Measurements from ENCODE around the gene FAU.

FAU gene

DNA sequence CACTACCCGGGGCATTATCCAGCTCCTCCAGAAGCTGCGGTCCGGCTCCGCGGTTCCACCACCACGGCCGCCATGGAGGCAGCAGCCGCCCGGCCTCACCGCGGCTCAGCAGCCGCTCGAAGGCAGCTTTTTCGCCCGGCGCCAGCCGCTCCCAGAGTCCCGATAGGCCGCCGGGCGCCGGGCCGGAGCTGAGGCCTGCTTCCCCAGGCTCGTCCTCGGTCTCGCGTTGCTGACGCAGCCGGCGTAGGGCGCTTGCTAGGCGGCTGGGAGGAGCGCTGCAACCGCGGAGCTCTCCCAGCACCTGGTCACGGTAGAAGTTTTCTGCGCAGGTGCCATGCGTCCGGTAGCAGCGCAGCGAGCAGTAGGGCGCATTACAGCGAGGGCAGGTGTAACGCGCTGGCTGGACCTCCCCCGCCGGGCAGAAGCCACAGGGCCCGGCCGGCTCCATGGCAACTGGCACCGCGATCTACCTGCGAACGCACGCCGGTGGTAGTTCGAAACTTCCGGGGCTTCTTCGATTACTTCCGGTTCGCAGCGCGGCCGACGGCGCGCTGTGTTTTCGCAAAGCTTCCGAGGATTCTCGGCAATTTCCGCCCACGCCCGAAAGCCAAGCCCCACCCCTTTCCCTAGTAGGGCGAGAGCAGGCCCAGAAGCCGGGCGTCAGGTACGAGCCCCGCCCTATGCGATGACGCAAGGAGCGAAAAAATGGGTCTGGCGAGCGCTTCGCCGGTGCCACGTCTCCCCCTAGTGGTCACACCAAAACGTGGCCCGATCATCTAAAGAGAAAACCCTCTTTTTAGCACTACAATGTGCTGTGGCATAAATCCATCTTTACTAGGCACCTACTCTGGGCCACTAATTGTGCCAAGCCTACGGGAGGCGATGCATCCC, 4.5 kb downstream of the FAU start, which contains the start of gene ZNHIT2 (continued):
- TF ChIP-seq ZNF121 (tag by site-specific recombination; IDR thresholded peaks at IDR 0.05) (peak; percentile 32; the same call in 1 of the 2 replicates), ZNF585B (tag by site-specific recombination; IDR thresholded peaks at IDR 0.05) (no peak), PRDM1 (tag by site-specific recombination; IDR thresholded peaks at IDR 0.05) (no peak), ZBTB7A (tag by site-specific recombination; IDR thresholded peaks at IDR 0.05; ENCODE audit: low read depth) (peak; percentile 57; the same call in 1 of the 2 replicates), SCRT2 (tag by site-specific recombination; IDR thresholded peaks at IDR 0.05) (peak; percentile 57; the same call in 1 of the 2 replicates), ZNF514 (tag by site-specific recombination; IDR thresholded peaks at IDR 0.05) (no peak), ZNF48 (tag by site-specific recombination; IDR thresholded peaks at IDR 0.05) (no peak), ZNF169 (tag by site-specific recombination; IDR thresholded peaks at IDR 0.05) (no peak), ZNF221 (tag by site-specific recombination; IDR thresholded peaks at IDR 0.05; ENCODE audit: borderline replicate concordance) (no peak), ZNF146 (tag by site-specific recombination; IDR thresholded peaks at IDR 0.05) (peak; percentile 47; the same call in 1 of the 2 replicates), REPIN1 (tag by site-specific recombination; IDR thresholded peaks at IDR 0.05; ENCODE audit: low read depth) (peak; percentile 70; the same call in 1 of the 2 replicates), KLF10 (tag by site-specific recombination; IDR thresholded peaks at IDR 0.05) (peak; percentile 34; the same call in 1 of the 2 replicates), ZNF157 (tag by site-specific recombination; IDR thresholded peaks at IDR 0.05) (no peak), ZNF621 (tag by site-specific recombination; IDR thresholded peaks at IDR 0.05) (no peak), ZNF624 (tag by site-specific recombination; IDR thresholded peaks at IDR 0.05) (no peak), ZNF175 (tag by site-specific recombination; IDR thresholded peaks at IDR 0.05) (no peak), KLF16 (tag by site-specific recombination; IDR thresholded peaks at IDR 0.05) (0 out of 2 replicates have a peak, but pooled peaks have one; percentile 7), KLF9 (tag by site-specific recombination; IDR thresholded peaks at IDR 0.05; ENCODE audit: low read depth) (peak; percentile 64; the same call in 1 of the 2 replicates), ZNF623 (tag by site-specific recombination; IDR thresholded peaks at IDR 0.05) (0 out of 2 replicates have a peak, but pooled peaks have one; percentile 6)
- TF ChIP-seq, protein P1, sequence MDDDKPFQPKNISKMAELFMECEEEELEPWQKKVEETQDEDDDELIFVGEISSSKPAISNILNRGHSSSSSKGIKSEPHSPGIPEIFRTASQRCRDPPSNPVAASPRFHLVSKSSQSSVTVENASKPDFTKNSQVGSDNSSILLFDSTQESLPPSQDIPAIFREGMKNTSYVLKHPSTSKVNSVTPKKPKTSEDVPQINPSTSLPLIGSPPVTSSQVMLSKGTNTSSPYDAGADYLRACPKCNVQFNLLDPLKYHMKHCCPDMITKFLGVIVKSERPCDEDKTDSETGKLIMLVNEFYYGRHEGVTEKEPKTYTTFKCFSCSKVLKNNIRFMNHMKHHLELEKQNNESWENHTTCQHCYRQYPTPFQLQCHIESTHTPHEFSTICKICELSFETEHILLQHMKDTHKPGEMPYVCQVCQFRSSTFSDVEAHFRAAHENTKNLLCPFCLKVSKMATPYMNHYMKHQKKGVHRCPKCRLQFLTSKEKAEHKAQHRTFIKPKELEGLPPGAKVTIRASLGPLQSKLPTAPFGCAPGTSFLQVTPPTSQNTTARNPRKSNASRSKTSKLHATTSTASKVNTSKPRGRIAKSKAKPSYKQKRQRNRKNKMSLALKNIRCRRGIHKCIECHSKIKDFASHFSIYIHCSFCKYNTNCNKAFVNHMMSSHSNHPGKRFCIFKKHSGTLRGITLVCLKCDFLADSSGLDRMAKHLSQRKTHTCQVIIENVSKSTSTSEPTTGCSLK (tag by site-specific recombination; IDR thresholded peaks at IDR 0.05) = no peak
- TF ChIP-seq, protein P2, sequence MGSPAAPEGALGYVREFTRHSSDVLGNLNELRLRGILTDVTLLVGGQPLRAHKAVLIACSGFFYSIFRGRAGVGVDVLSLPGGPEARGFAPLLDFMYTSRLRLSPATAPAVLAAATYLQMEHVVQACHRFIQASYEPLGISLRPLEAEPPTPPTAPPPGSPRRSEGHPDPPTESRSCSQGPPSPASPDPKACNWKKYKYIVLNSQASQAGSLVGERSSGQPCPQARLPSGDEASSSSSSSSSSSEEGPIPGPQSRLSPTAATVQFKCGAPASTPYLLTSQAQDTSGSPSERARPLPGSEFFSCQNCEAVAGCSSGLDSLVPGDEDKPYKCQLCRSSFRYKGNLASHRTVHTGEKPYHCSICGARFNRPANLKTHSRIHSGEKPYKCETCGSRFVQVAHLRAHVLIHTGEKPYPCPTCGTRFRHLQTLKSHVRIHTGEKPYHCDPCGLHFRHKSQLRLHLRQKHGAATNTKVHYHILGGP (tag by site-specific recombination; IDR thresholded peaks at IDR 0.05) = no peak
- TF ChIP-seq, protein P3, sequence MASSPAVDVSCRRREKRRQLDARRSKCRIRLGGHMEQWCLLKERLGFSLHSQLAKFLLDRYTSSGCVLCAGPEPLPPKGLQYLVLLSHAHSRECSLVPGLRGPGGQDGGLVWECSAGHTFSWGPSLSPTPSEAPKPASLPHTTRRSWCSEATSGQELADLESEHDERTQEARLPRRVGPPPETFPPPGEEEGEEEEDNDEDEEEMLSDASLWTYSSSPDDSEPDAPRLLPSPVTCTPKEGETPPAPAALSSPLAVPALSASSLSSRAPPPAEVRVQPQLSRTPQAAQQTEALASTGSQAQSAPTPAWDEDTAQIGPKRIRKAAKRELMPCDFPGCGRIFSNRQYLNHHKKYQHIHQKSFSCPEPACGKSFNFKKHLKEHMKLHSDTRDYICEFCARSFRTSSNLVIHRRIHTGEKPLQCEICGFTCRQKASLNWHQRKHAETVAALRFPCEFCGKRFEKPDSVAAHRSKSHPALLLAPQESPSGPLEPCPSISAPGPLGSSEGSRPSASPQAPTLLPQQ (tag by site-specific recombination; IDR thresholded peaks at IDR 0.05) = peak; percentile 7; the same call in 1 of the 2 replicates
- TF ChIP-seq, protein P4, sequence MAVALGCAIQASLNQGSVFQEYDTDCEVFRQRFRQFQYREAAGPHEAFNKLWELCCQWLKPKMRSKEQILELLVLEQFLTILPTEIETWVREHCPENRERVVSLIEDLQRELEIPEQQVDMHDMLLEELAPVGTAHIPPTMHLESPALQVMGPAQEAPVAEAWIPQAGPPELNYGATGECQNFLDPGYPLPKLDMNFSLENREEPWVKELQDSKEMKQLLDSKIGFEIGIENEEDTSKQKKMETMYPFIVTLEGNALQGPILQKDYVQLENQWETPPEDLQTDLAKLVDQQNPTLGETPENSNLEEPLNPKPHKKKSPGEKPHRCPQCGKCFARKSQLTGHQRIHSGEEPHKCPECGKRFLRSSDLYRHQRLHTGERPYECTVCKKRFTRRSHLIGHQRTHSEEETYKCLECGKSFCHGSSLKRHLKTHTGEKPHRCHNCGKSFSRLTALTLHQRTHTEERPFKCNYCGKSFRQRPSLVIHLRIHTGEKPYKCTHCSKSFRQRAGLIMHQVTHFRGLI (tag by site-specific recombination; IDR thresholded peaks at IDR 0.05) = peak; percentile 50; the same call in 1 of the 2 replicates
- TF ChIP-seq, protein P5, sequence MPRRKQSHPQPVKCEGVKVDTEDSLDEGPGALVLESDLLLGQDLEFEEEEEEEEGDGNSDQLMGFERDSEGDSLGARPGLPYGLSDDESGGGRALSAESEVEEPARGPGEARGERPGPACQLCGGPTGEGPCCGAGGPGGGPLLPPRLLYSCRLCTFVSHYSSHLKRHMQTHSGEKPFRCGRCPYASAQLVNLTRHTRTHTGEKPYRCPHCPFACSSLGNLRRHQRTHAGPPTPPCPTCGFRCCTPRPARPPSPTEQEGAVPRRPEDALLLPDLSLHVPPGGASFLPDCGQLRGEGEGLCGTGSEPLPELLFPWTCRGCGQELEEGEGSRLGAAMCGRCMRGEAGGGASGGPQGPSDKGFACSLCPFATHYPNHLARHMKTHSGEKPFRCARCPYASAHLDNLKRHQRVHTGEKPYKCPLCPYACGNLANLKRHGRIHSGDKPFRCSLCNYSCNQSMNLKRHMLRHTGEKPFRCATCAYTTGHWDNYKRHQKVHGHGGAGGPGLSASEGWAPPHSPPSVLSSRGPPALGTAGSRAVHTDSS (tag by site-specific recombination; IDR thresholded peaks at IDR 0.05) = no peak
- TF ChIP-seq, protein P6, sequence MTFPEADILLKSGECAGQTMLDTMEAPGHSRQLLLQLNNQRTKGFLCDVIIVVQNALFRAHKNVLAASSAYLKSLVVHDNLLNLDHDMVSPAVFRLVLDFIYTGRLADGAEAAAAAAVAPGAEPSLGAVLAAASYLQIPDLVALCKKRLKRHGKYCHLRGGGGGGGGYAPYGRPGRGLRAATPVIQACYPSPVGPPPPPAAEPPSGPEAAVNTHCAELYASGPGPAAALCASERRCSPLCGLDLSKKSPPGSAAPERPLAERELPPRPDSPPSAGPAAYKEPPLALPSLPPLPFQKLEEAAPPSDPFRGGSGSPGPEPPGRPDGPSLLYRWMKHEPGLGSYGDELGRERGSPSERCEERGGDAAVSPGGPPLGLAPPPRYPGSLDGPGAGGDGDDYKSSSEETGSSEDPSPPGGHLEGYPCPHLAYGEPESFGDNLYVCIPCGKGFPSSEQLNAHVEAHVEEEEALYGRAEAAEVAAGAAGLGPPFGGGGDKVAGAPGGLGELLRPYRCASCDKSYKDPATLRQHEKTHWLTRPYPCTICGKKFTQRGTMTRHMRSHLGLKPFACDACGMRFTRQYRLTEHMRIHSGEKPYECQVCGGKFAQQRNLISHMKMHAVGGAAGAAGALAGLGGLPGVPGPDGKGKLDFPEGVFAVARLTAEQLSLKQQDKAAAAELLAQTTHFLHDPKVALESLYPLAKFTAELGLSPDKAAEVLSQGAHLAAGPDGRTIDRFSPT (tag by site-specific recombination; IDR thresholded peaks at IDR 0.05) = peak; percentile 84
- TF ChIP-seq, protein P7, sequence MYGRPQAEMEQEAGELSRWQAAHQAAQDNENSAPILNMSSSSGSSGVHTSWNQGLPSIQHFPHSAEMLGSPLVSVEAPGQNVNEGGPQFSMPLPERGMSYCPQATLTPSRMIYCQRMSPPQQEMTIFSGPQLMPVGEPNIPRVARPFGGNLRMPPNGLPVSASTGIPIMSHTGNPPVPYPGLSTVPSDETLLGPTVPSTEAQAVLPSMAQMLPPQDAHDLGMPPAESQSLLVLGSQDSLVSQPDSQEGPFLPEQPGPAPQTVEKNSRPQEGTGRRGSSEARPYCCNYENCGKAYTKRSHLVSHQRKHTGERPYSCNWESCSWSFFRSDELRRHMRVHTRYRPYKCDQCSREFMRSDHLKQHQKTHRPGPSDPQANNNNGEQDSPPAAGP (tag by site-specific recombination; IDR thresholded peaks at IDR 0.05) = no peak; the same call in 1 of the 2 replicates
- TF ChIP-seq, protein P8, sequence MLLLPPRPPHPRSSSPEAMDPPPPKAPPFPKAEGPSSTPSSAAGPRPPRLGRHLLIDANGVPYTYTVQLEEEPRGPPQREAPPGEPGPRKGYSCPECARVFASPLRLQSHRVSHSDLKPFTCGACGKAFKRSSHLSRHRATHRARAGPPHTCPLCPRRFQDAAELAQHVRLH (tag by site-specific recombination; IDR thresholded peaks at IDR 0.05) = peak; percentile 93

Measured in HEK293 (cell line).